Spleen (tissue), 7 donors: ENCODE results near the gene TSPAN3.

Source experiments
- POLR2A ChIP-seq, 3 donors: fragments of 450-650 bp; IDR thresholded peaks; one replicate each; pipeline ENCODE4 v1.5.1; 2017; ENCODE audit warnings: antibody characterized with exemption in 3 of 3, mild to moderate bottlenecking in 1 of 3
- POLR2AphosphoS5 ChIP-seq, 3 donors: sonication (generic); formaldehyde crosslinking; IDR thresholded peaks; one replicate each; pipeline ENCODE4 v1.5.1; 2017; ENCODE audit warnings: antibody characterized with exemption in 3 of 3
- TF ChIP-seq, protein P1 (sequence below), 11 experiments: fragments of 200-600 bp in 7 of 11; fragments of 450-650 bp in 4 of 11; sonication (generic) in 4 of 11; IDR thresholded peaks in 8 of 11; conservative IDR thresholded peaks in 3 of 11; 1 replicate in 7 of 11; 2 replicates in 4 of 11; pipeline versions ENCODE4 v1.4.0 to v1.8.0; 2016 to 2021; ENCODE audit warnings: antibody characterized with exemption in 11 of 11, inconsistent platforms in 4 of 11, mild to moderate bottlenecking in 1 of 11
- donor health status: DM: no; HTN: no; CAD: no; lungs with moderate emphysema.
- donor health status: DM: no; HTN: no; CAD: no.
- donor health status: DM: no; HTN: no; CAD: no.

DNA sequence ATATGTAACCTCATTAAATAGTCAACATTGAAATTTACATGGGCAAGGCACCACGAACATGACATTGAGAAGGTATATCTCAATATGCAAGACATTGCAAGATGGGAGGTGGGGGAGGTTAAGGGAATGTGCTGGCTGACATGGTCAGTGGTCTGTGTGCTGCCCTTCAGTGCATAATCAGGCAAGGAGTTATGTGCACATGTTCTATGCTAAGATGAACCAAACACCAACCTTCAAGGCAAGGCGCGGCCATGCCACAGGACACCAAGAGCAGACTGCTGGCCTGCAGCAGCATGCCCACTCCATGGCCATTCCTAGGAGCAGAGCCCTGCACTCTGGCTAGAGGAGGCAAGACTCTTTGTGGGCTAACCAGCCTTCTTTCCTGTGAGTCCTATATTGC is 40.9 kb upstream of the TSPAN3 start:
- TF ChIP-seq, protein P1, sequence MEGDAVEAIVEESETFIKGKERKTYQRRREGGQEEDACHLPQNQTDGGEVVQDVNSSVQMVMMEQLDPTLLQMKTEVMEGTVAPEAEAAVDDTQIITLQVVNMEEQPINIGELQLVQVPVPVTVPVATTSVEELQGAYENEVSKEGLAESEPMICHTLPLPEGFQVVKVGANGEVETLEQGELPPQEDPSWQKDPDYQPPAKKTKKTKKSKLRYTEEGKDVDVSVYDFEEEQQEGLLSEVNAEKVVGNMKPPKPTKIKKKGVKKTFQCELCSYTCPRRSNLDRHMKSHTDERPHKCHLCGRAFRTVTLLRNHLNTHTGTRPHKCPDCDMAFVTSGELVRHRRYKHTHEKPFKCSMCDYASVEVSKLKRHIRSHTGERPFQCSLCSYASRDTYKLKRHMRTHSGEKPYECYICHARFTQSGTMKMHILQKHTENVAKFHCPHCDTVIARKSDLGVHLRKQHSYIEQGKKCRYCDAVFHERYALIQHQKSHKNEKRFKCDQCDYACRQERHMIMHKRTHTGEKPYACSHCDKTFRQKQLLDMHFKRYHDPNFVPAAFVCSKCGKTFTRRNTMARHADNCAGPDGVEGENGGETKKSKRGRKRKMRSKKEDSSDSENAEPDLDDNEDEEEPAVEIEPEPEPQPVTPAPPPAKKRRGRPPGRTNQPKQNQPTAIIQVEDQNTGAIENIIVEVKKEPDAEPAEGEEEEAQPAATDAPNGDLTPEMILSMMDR (IDR thresholded peaks at IDR 0.05 in 8 of 11, conservative IDR thresholded peaks at IDR 0.05 in 3 of 11): no peak
- TF ChIP-seq POLR2A (IDR thresholded peaks at IDR 0.05) (no peak), POLR2AphosphoS5 (IDR thresholded peaks at IDR 0.05) (no peak)
